HepG2 (cell line): Measurements from ENCODE around the gene DOCK4. TPM values are rescaled to one million over a fixed set of nuclear protein-coding genes. Genes with fewer than 3 reads are reported as not detected.

ENCODE experiments used
- ATAC-seq: fragments of 200-7000 bp; cut with Tn5 transposase; 3 replicates; pipeline ENCODE4 v1.9.1; 2020; ENCODE audit warnings: mild to moderate bottlenecking, moderate library complexity
- BruUV-seq: library from RNA; stranded (reverse); fragments of 400-500 nt; replicated peaks from 2 replicates; lab custom pipeline; 2021; lab: Mats Ljungman, UMichigan
- CTCF ChIA-PET: fragments of 300-600 bp; formaldehyde crosslinking; extraction: SDS; loops from one replicate; lab custom pipeline; 2021; ENCODE audit warnings: low total read pairs, inconsistent platforms, low intra/inter-chr PET ratio; lab: Yijun Ruan, JAX
- POLR2A ChIA-PET: fragments of 350-600 bp; sonication (Branson Sonifier 250); formaldehyde crosslinking; loops from one replicate; lab custom pipeline; 2020; ENCODE audit warnings: antibody characterized with exemption, inconsistent platforms; lab: Yijun Ruan, JAX
- DNase-seq: peaks from one replicate; pipeline ENCODE4 v3.0.0-alpha.2; 2015; ENCODE audit warnings: low spot score
- FAIRE-seq: peaks from 3 replicates; lab custom pipeline; 2011; peaks lifted over from hg19 to GRCh38; lab: Jason Lieb, UNC
- H2AFZ ChIP-seq: one replicate; pipeline ENCODE4 v1.6.1; 2011; ENCODE audit warnings: low read length, inconsistent platforms
- H3K27ac ChIP-seq: fragments of 300-600 bp; 3 replicates; pipeline ENCODE4 v1.8.0; 2011; ENCODE audit warnings: mixed run types, mild to moderate bottlenecking, mixed read lengths, low read length, inconsistent platforms; ENCODE audit not compliant: insufficient read depth; ENCODE audit errors: extremely low read length
- H3K27me3 ChIP-seq, 2 experiments: fragments of 200-600 bp in 1 of 2; 2 replicates in 1 of 2; 3 replicates in 1 of 2; pipeline versions ENCODE4 v1.6.0 to v1.8.0; 2011; ENCODE audit warnings: low read length in 2 of 2, mild to moderate bottlenecking in 2 of 2, moderate library complexity in 2 of 2, inconsistent platforms in 1 of 2; ENCODE audit not compliant: insufficient read depth in 2 of 2, control insufficient read depth in 1 of 2
- H3K36me3 ChIP-seq, 2 experiments: fragments of 200-600 bp in 1 of 2; replicated peaks in 1 of 2; 2 replicates in 1 of 2; 3 replicates in 1 of 2; pipeline versions ENCODE4 v1.5.1 to v1.8.0; 2011; ENCODE audit warnings: low read length in 2 of 2, inconsistent platforms in 1 of 2; ENCODE audit not compliant: insufficient read depth in 2 of 2, control insufficient read depth in 1 of 2
- H3K4me1 ChIP-seq: 2 replicates; pipeline ENCODE4 v1.5.1; 2012; ENCODE audit warnings: low read length, inconsistent platforms; ENCODE audit not compliant: insufficient read depth
- H3K4me2 ChIP-seq: 2 replicates; pipeline ENCODE4 v1.6.0; 2011; ENCODE audit warnings: low read depth, low read length, inconsistent platforms
- H3K4me3 ChIP-seq, 3 experiments: fragments of 200-600 bp in 1 of 3; sonication (generic), shearing (Covaris generic) in 1 of 3; replicated peaks in 1 of 3; 2 replicates each; pipeline ENCODE4 v1.5.1; 2011 to 2016; ENCODE audit warnings: low read length in 3 of 3, inconsistent platforms in 2 of 3, low read depth in 2 of 3, mild to moderate bottlenecking in 2 of 3, control low read depth in 1 of 3, mixed read lengths in 1 of 3; ENCODE audit not compliant: insufficient read depth in 1 of 3
- H3K79me2 ChIP-seq: one replicate; pipeline ENCODE4 v1.6.1; 2011; ENCODE audit warnings: low read length, inconsistent platforms; ENCODE audit not compliant: insufficient read depth
- H3K9ac ChIP-seq: 2 replicates; pipeline ENCODE4 v1.6.0; 2011; ENCODE audit warnings: mild to moderate bottlenecking, low read depth, low read length, inconsistent platforms; ENCODE audit not compliant: insufficient read depth
- H3K9me3 ChIP-seq: 2 replicates; pipeline ENCODE4 v1.5.1; 2012; ENCODE audit warnings: mild to moderate bottlenecking, low read length
- H4K20me1 ChIP-seq: 2 replicates; pipeline ENCODE4 v1.6.0; 2011; ENCODE audit warnings: inconsistent platforms, mild to moderate bottlenecking, low read length, moderate library complexity; ENCODE audit not compliant: insufficient read depth
- CENPBD1 ChIP-seq: sonication (generic); formaldehyde crosslinking; IDR thresholded peaks from 2 replicates; pipeline ENCODE4 v1.8.0; 2022; ENCODE audit warnings: missing genetic modification reagents, low read depth, mild to moderate bottlenecking, borderline replicate concordance
- GZF1 ChIP-seq: sonication (generic); formaldehyde crosslinking; IDR thresholded peaks from 2 replicates; pipeline ENCODE4 v1.5.1; 2020; ENCODE audit warnings: mild to moderate bottlenecking, missing genetic modification reagents
- IRF2 ChIP-seq: IDR thresholded peaks from 2 replicates; pipeline ENCODE4 v1.6.1; 2018; ENCODE audit warnings: missing genetic modification reagents, missing compliant biosample characterization
- JDP2 ChIP-seq: sonication (generic); formaldehyde crosslinking; IDR thresholded peaks from 2 replicates; pipeline ENCODE4 v1.8.1; 2022; ENCODE audit warnings: missing genetic modification reagents, borderline replicate concordance
- MTF2 ChIP-seq: sonication (generic); formaldehyde crosslinking; IDR thresholded peaks from 2 replicates; pipeline ENCODE4 v1.5.0; 2020; ENCODE audit warnings: missing genetic modification reagents, borderline replicate concordance
- TEAD2 ChIP-seq: sonication (generic); formaldehyde crosslinking; IDR thresholded peaks from 2 replicates; pipeline ENCODE4 v1.9.0; 2021; ENCODE audit warnings: missing genetic modification reagents
- ZFP37 ChIP-seq: sonication (generic); formaldehyde crosslinking; IDR thresholded peaks from 2 replicates; pipeline ENCODE4 v1.4.0; 2020; ENCODE audit warnings: missing genetic modification reagents, borderline replicate concordance
- ZNF775 ChIP-seq: sonication (generic); formaldehyde crosslinking; IDR thresholded peaks from 2 replicates; pipeline ENCODE4 v1.4.0; 2020; ENCODE audit warnings: missing genetic modification reagents, mild to moderate bottlenecking, moderate library complexity, borderline replicate concordance
- ZSCAN30 ChIP-seq: sonication (generic); formaldehyde crosslinking; IDR thresholded peaks from 2 replicates; pipeline ENCODE4 v1.5.0; 2020; ENCODE audit warnings: mild to moderate bottlenecking, missing genetic modification reagents
- WGBS: methylation state at CpG from one replicate; pipeline ENCODE4 v1.1.6; 2017; ENCODE audit warnings: low lambda C conversion rate; 5-methylcytosine and 5-hydroxymethylcytosine counted together
- in situ Hi-C: cut with HindIII; loops from 2 replicates; pipeline ENCODE4 v1.10.0; 2017; ENCODE audit warnings: low pct_unique_long_range_greater_than_20kb; ENCODE audit not compliant: extremely low pct_ligation_motif_present
- intact Hi-C: fragments of 100-400 bp; cut with micrococcal nuclease; formaldehyde crosslinking; loops from one replicate; pipeline ENCODE4 v1.10.0; 2022; ENCODE audit not compliant: unreplicated experiment
- polyA plus RNA-seq, 8 experiments: library from polyadenylated mRNA; depleted of rRNA in 3 of 8; stranded (reverse) in 7 of 8; unstranded in 1 of 8; fragments of >200 nt; fragmentation: Illumina TruSeq in 4 of 8; extraction: Trizol in 4 of 8; gene quantifications; 2 replicates each; pipeline versions ENCODE4 v1.2.1 to v1.2.3, GENCODE V29; 2011 to 2016; ENCODE audit warnings: low read depth in 4 of 8, missing spikeins in 1 of 8, mixed read lengths in 1 of 8; ENCODE audit not compliant: insufficient read depth in 1 of 8
- total RNA-seq, 5 experiments: library from RNA; depleted of rRNA; stranded (reverse); fragments of >200 nt; fragmentation: Illumina TruSeq; extraction: Trizol; gene quantifications; 2 replicates each; pipeline ENCODE4 v1.2.3, GENCODE V29; 2016; ENCODE audit warnings: low read depth in 1 of 5
- TF ChIP-seq, protein P1 (sequence below), 2 experiments: sonication (generic) in 1 of 2; formaldehyde crosslinking in 1 of 2; IDR thresholded peaks; 2 replicates each; pipeline versions ENCODE4 v1.6.1 to v1.9.0; 2014 to 2022; ENCODE audit warnings: antibody characterized with exemption in 1 of 2, borderline replicate concordance in 1 of 2, inconsistent platforms in 1 of 2, low read depth in 1 of 2, missing genetic modification reagents in 1 of 2

Gene DOCK4
- total and polyA plus RNA-seq, 2 of the 13 experiments (the other 11 are each of a cell fraction or from before 2014, with no cell fraction given), result 13.5 to 17.4 TPM

DNA sequence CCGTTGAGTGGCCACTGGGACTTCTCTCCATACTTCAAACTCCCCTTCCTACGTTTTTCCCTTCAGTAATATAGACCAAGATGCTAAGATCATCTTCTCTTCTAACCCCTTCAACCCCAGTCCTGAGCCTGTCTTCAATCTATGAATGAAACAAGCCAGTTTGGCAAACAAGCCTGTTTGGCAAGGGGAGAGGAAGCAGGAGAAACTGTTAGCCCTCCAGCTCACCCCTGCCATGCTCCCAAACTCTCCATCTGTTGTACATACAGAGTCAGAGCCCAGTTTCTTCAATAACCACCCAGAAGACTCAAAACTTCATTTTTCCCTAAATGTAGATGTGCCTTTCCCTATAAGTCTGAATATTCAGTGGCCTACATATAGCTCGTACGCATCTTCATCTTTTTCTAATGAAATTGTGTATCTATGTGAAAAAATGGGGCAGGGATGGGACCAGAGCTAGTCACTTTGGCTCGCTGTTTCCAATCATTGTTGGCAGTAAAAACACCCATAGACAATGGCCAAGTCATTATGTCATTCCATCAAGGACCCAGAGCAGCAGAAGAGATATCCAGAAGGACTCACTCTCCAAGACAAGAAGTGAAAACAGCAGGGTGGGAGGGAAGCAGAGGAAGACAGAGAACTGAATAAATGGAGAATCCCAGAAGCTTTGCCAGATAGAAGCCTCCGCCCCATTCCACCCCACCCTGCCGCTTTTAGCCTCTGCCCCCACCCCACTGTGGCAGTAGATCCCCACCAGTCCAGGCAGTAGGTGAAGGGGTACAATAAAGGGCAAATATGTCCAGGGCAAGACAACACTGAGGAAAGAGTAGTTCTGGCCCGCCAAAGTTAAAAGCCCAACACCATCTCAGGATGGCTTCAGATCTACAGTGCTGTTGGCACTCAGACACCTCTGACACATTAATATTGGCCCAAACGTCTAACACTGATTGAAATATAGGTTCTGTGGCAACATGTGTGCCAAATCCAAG lies 87.3 kb downstream of the DOCK4 start:
- BruUV-seq, result no TSS peak
- Histone ChIP-seq H3K4me3 (no peak overlapping the region), H4K20me1 (peaks cover 3% of the 10 kb centered on the region; the same call in 1 of the 2 replicates), H3K79me2 (peaks cover 9% of the 10 kb centered on the region), H3K4me2 (no peak overlapping the region), H3K4me1 (0 out of 2 replicates have a peak, but pooled peaks cover 6% of the 10 kb centered on the region), H3K9ac (no peak overlapping the region), H2AFZ (no peak overlapping the region), H3K36me3 (no peaks in the 10 kb centered on the region), H3K9me3 (no peaks in the 10 kb centered on the region), H3K27me3 (no peaks in the 10 kb centered on the region), H3K27ac (no peak overlapping the region)
- DNase-seq, result no peak
- no peak for FAIRE-seq
- intact Hi-C loops, result no loop called here
- no peak for ATAC-seq
- ChIA-PET CTCF (no interaction called here), POLR2A (no interaction called here)
- TF ChIP-seq MTF2 (CRISPR knock-in tag) (no peak), TEAD2 (CRISPR knock-in tag) (no peak), GZF1 (CRISPR knock-in tag) (no peak)
- in situ Hi-C loops, result no loop called here
- WGBS, result 90% methylated on average over 9 of the region's 9 CpGs

GRCh38 chr7:112116894-112117293 lies 89.3 kb downstream of the DOCK4 start:
- no peak overlapping the region for H3K4me2 ChIP-seq
- H2AFZ ChIP-seq, result no peak overlapping the region
- POLR2A ChIA-PET, result no interaction called here
- CTCF ChIA-PET, result no interaction called here
- H3K4me1 ChIP-seq, result 0 out of 2 replicates have a peak, but pooled peaks cover 6% of the 10 kb centered on the region
- H3K9me3 ChIP-seq, result no peaks in the 10 kb centered on the region
- DNase-seq (no peak), FAIRE-seq (no peak)
- in situ Hi-C loops, result no loop called here
- WGBS, result 93% methylated on average over 1 of the region's 1 CpG
- no peak overlapping the region for H3K4me3 ChIP-seq
- H3K36me3 ChIP-seq, result no peaks in the 10 kb centered on the region
- TF ChIP-seq ZFP37 (CRISPR knock-in tag), result no peak
- no peak for TF ChIP-seq IRF2 (CRISPR knock-in tag)
- TF ChIP-seq, protein P1, sequence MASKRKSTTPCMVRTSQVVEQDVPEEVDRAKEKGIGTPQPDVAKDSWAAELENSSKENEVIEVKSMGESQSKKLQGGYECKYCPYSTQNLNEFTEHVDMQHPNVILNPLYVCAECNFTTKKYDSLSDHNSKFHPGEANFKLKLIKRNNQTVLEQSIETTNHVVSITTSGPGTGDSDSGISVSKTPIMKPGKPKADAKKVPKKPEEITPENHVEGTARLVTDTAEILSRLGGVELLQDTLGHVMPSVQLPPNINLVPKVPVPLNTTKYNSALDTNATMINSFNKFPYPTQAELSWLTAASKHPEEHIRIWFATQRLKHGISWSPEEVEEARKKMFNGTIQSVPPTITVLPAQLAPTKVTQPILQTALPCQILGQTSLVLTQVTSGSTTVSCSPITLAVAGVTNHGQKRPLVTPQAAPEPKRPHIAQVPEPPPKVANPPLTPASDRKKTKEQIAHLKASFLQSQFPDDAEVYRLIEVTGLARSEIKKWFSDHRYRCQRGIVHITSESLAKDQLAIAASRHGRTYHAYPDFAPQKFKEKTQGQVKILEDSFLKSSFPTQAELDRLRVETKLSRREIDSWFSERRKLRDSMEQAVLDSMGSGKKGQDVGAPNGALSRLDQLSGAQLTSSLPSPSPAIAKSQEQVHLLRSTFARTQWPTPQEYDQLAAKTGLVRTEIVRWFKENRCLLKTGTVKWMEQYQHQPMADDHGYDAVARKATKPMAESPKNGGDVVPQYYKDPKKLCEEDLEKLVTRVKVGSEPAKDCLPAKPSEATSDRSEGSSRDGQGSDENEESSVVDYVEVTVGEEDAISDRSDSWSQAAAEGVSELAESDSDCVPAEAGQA (IDR thresholded peaks at IDR 0.05; ENCODE audit: low read depth), result no peak
- TF ChIP-seq, protein P1 (CRISPR knock-in tag; IDR thresholded peaks at IDR 0.05; ENCODE audit: borderline replicate concordance), result no peak
- no peak for TF ChIP-seq ZSCAN30 (CRISPR knock-in tag)
- TF ChIP-seq ZNF775, result no peak
- TF ChIP-seq CENPBD1 (CRISPR knock-in tag), result no peak
- no peak for TF ChIP-seq JDP2 (CRISPR knock-in tag)
- TF ChIP-seq, all 625 proteins: peak for 0
- no peaks in the 10 kb centered on the region for H3K27me3 ChIP-seq
- ATAC-seq, result no peak
- peaks cover 3% of the 10 kb centered on the region; the same call in 1 of the 2 replicates for H4K20me1 ChIP-seq
- intact Hi-C loops, result no loop called here
- H3K79me2 ChIP-seq, result peaks cover 6% of the 10 kb centered on the region
- BruUV-seq, result no TSS peak
- no peak overlapping the region for H3K27ac ChIP-seq
- H3K9ac ChIP-seq, result no peak overlapping the region
